Breast epithelium (tissue), 4 donors: ENCODE data around the gene KRT27. TPM values are rescaled to one million over a fixed set of nuclear protein-coding genes. Genes with fewer than 3 reads are reported as not detected.
A peak's percentile ranks its signal among the peaks of the same experiment; 100 is the strongest.

Source experiments
- DNase-seq, 2 donors: peaks; one replicate each; pipeline ENCODE4 v3.0.0-alpha.2; 2019; ENCODE audit warnings: low spot score in 2 of 2
- H3K27ac ChIP-seq, 2 donors: fragments of 200-600 bp; sonication (generic) in 1 of 2; one replicate each; pipeline ENCODE4 v1.5.1; 2016 to 2019; ENCODE audit warnings: mild to moderate bottlenecking in 1 of 2
- H3K27me3 ChIP-seq, 2 donors: fragments of 200-600 bp; sonication (generic) in 1 of 2; one replicate each; pipeline versions ENCODE4 v1.5.1 to v1.6.0; 2017 to 2019; ENCODE audit warnings: control low read depth in 1 of 2, mild to moderate bottlenecking in 1 of 2
- H3K36me3 ChIP-seq: fragments of 200-600 bp; one replicate; pipeline ENCODE4 v1.5.1; 2019
- H3K4me1 ChIP-seq, 2 donors: fragments of 200-600 bp; sonication (generic); one replicate each; pipeline ENCODE4 v1.5.1; 2016 to 2019; ENCODE audit warnings: control low read depth in 1 of 2
- H3K4me3 ChIP-seq, 3 donors: fragments of 200-600 bp; sonication (generic); 1 replicate in 2 of 3; 2 replicates in 1 of 3; pipeline ENCODE4 v1.5.1; 2016 to 2019; ENCODE audit warnings: mild to moderate bottlenecking in 3 of 3, moderate library complexity in 2 of 3
- H3K9me3 ChIP-seq, 2 donors: fragments of 200-600 bp; sonication (generic) in 1 of 2; one replicate each; pipeline ENCODE4 v1.5.1; 2016 to 2019; ENCODE audit warnings: control low read depth in 1 of 2
- POLR2A ChIP-seq: fragments of 450-650 bp; IDR thresholded peaks from one replicate; pipeline ENCODE4 v1.6.1; 2016; ENCODE audit warnings: antibody characterized with exemption, mild to moderate bottlenecking, moderate library complexity
- POLR2AphosphoS5 ChIP-seq, 3 donors: sonication (generic); formaldehyde crosslinking; IDR thresholded peaks; one replicate each; pipeline ENCODE4 v1.6.1; 2017; ENCODE audit warnings: antibody characterized with exemption in 3 of 3
- intact Hi-C: fragments of 100-400 bp; cut with DNase I; formaldehyde crosslinking; loops from one replicate; pipeline ENCODE4 v1.15.1; 2023; ENCODE audit warnings: low total_unique reads
- total RNA-seq, 3 donors: library from RNA; depleted of rRNA; stranded (reverse); fragments of >200 nt; gene quantifications; one replicate each; pipeline ENCODE4 v1.1.0, GENCODE V29; 2016
- TF ChIP-seq, protein P1 (sequence below), 3 donors: fragments of 450-650 bp; IDR thresholded peaks; one replicate each; pipeline ENCODE4 v1.5.1; 2016 to 2017; ENCODE audit warnings: antibody characterized with exemption in 3 of 3, mild to moderate bottlenecking in 3 of 3, moderate library complexity in 3 of 3

The KRT27 gene
- total RNA-seq, 3 donors from 2014 or later, result not detected

DNA sequence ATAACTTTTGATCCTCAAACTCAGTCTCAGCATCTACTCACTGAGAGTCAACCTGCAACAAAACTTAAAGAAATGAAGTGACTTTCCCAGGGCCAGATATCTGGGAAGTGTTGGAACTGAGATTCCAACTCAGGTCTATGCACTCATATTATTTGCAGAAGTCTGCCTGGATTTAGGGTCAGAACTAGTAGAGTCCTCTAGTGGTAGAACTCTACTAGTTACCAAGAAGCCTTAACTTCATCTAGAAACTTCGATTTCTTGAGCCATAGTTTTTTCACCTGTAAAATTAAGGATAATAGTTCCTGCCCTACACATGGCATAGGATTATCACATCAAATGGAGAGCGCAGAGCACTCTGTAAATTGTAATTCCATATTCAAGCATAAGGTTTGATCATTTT, 55.4 kb downstream of the KRT27 start:
- TF ChIP-seq, protein P1, sequence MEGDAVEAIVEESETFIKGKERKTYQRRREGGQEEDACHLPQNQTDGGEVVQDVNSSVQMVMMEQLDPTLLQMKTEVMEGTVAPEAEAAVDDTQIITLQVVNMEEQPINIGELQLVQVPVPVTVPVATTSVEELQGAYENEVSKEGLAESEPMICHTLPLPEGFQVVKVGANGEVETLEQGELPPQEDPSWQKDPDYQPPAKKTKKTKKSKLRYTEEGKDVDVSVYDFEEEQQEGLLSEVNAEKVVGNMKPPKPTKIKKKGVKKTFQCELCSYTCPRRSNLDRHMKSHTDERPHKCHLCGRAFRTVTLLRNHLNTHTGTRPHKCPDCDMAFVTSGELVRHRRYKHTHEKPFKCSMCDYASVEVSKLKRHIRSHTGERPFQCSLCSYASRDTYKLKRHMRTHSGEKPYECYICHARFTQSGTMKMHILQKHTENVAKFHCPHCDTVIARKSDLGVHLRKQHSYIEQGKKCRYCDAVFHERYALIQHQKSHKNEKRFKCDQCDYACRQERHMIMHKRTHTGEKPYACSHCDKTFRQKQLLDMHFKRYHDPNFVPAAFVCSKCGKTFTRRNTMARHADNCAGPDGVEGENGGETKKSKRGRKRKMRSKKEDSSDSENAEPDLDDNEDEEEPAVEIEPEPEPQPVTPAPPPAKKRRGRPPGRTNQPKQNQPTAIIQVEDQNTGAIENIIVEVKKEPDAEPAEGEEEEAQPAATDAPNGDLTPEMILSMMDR (IDR thresholded peaks at IDR 0.05), result peak in 2 of 3 donors; percentile 10 to 21
- no peak for TF ChIP-seq POLR2AphosphoS5 (IDR thresholded peaks at IDR 0.05)
- TF ChIP-seq POLR2A, result no peak
- H3K27me3 ChIP-seq, result no peaks in the 10 kb centered on the region
- H3K36me3 ChIP-seq, result no peaks in the 10 kb centered on the region
- intact Hi-C loops, result no loop called here
- H3K4me1 ChIP-seq, result no peaks in the 10 kb centered on the region
- no peak overlapping the region for H3K27ac ChIP-seq
- no peaks in the 10 kb centered on the region for H3K9me3 ChIP-seq
- no peak for DNase-seq
- no peak overlapping the region for H3K4me3 ChIP-seq

Other genes with a start within 250 kb of the KRT27 start
- 1 to 10 TPM in 1 of 3 donors, under 1 TPM in 2; 0.16 to 1.0 (median 0.33) TPM for gene CCR7, start 217.1 kb downstream of the KRT27 start, total RNA-seq
- gene SMARCE1, start 134.7 kb downstream of the KRT27 start, total RNA-seq, result 100 to 1,000 TPM in 1 of 3 donors, 10 to 100 TPM in 2; 91.4 to 122 (median 98.4) TPM
- gene KRT222, start 117.4 kb downstream of the KRT27 start, total RNA-seq, result 1 to 10 TPM in 2 of 3 donors, under 1 TPM in 1; 0.80 to 1.3 (median 1.0) TPM
- not detected for gene KRT24, start 78.8 kb downstream of the KRT27 start, total RNA-seq
- not detected for gene KRT25, start 27.2 kb downstream of the KRT27 start, total RNA-seq
- not detected for gene KRT26, start 10.3 kb downstream of the KRT27 start, total RNA-seq
- gene KRT28, start 17.4 kb upstream of the KRT27 start, total RNA-seq, result not detected
- gene KRT10, start 40.1 kb upstream of the KRT27 start, total RNA-seq, result 10 to 100 TPM in 1 of 3 donors, 1 to 10 TPM in 2; 6.2 to 14.7 (median 7.6) TPM
- not detected for gene KRT12, start 84.7 kb upstream of the KRT27 start, total RNA-seq
- 1 to 10 TPM in 1 of 3 donors, not detected in 2; 6.6 TPM for gene KRT20, start 102.7 kb upstream of the KRT27 start, total RNA-seq
- 10 to 100 TPM in 2 of 3 donors, not detected in 1; 37.7 to 57.5 TPM for gene KRT23, start 155.1 kb upstream of the KRT27 start, total RNA-seq
- gene KRT39, start 184.4 kb upstream of the KRT27 start, total RNA-seq, result not detected
- under 1 TPM in 1 of 3 donors, not detected in 2; 0.29 TPM for gene KRT40, start 201.8 kb upstream of the KRT27 start, total RNA-seq
- gene KRTAP3-3, start 211.6 kb upstream of the KRT27 start, total RNA-seq, result not detected
- gene KRTAP3-2, start 217.4 kb upstream of the KRT27 start, total RNA-seq, result not detected
- gene KRTAP3-1, start 226.6 kb upstream of the KRT27 start, total RNA-seq, result not detected
- not detected for gene KRTAP1-5, start 244.7 kb upstream of the KRT27 start, total RNA-seq
- gene KRTAP1-4, start 247.6 kb upstream of the KRT27 start, total RNA-seq, result not detected